IPS-20b (cell line): ENCODE measurements around the gene SCAP.

Experiments
- H3K27ac ChIP-seq: one replicate; pipeline ENCODE4 v1.5.1; 2013; ENCODE audit warnings: low read length
- H3K27me3 ChIP-seq: 2 replicates; pipeline ENCODE4 v1.6.1; 2013; ENCODE audit warnings: mild to moderate bottlenecking, low read length, inconsistent platforms; ENCODE audit not compliant: insufficient read depth
- H3K36me3 ChIP-seq: 2 replicates; pipeline ENCODE4 v1.6.1; 2013; ENCODE audit warnings: low read depth, mild to moderate bottlenecking, inconsistent platforms, low read length, moderate library complexity; ENCODE audit not compliant: insufficient read depth
- H3K4me1 ChIP-seq: 2 replicates; pipeline ENCODE4 v1.6.1; 2013; ENCODE audit warnings: mild to moderate bottlenecking, control low read depth, inconsistent platforms, low read length, moderate library complexity; ENCODE audit not compliant: insufficient read depth
- H3K4me3 ChIP-seq: 2 replicates; pipeline ENCODE4 v1.5.1; 2013; ENCODE audit warnings: mild to moderate bottlenecking, low read length, inconsistent platforms
- H3K9ac ChIP-seq: 2 replicates; pipeline ENCODE4 v1.6.1; 2013; ENCODE audit warnings: low read depth, mild to moderate bottlenecking, inconsistent platforms, low read length, moderate library complexity
- H3K9me3 ChIP-seq: 2 replicates; pipeline ENCODE4 v1.6.1; 2013; ENCODE audit warnings: mild to moderate bottlenecking, low read depth, low read length, inconsistent platforms; ENCODE audit not compliant: insufficient read depth

SCAP gene

GRCh38 chr3:47410801-47411646 is 64.7 kb downstream of the SCAP start:
- Histone ChIP-seq H3K27ac (no peak overlapping the region), H3K36me3 (peaks cover 81% of the 10 kb centered on the region), H3K9ac (no peak overlapping the region)

GRCh38 chr3:47410417-47410720 is 65.4 kb downstream of the SCAP start:
- Histone ChIP-seq H3K4me1 (no peaks in the 10 kb centered on the region), H3K9ac (no peak overlapping the region), H3K27me3 (no peaks in the 10 kb centered on the region), H3K9me3 (no peaks in the 10 kb centered on the region), H3K36me3 (peaks cover 75% of the 10 kb centered on the region), H3K27ac (no peak overlapping the region), H3K4me3 (no peak overlapping the region)

More at GRCh38 chr3:47410801-47411646, 64.7 kb downstream of the SCAP start:
- no peaks in the 10 kb centered on the region for H3K9me3 ChIP-seq
- no peaks in the 10 kb centered on the region for H3K4me1 ChIP-seq
- H3K27me3 ChIP-seq, result no peaks in the 10 kb centered on the region
- no peak overlapping the region for H3K4me3 ChIP-seq

DNA sequence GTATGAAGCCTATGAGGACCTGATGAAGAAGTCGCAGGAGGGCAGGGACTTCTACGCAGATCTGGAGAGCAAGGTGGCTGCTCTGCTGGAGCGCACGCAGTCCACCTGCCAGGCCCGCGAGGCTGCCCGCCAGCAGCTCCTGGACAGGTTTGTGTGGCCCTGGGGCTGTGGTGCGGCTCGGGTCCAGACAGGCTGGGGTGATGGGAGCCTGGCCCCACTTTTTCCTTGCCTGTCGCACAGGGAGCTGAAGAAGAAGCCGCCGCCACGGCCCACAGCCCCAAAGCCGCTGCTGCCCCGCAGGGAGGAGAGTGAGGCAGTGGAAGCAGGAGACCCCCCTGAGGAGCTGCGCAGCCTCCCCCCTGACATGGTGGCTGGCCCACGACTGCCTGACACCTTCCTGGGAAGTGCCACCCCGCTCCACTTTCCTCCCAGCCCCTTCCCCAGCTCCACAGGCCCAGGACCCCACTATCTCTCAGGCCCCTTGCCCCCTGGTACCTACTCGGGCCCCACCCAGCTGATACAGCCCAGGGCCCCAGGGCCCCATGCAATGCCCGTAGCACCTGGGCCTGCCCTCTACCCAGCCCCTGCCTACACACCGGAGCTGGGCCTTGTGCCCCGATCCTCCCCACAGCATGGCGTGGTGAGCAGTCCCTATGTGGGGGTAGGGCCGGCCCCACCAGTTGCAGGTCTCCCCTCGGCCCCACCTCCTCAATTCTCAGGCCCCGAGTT is 65.9 kb downstream of the SCAP start:
- no peaks in the 10 kb centered on the region for H3K27me3 ChIP-seq
- peaks cover 70% of the 10 kb centered on the region for H3K36me3 ChIP-seq
- H3K9me3 ChIP-seq, result no peaks in the 10 kb centered on the region
- H3K4me3 ChIP-seq, result no peak overlapping the region
- H3K9ac ChIP-seq, result no peak overlapping the region
- H3K4me1 ChIP-seq, result no peaks in the 10 kb centered on the region
- H3K27ac ChIP-seq, result no peak overlapping the region

GRCh38 chr3:47409284-47409683 is 66.5 kb downstream of the SCAP start:
- no peak overlapping the region for H3K27ac ChIP-seq
- no peaks in the 10 kb centered on the region for H3K27me3 ChIP-seq
- peaks cover 64% of the 10 kb centered on the region for H3K36me3 ChIP-seq
- H3K9ac ChIP-seq, result no peak overlapping the region
- H3K9me3 ChIP-seq, result no peaks in the 10 kb centered on the region
- H3K4me3 ChIP-seq, result no peak overlapping the region
- no peaks in the 10 kb centered on the region for H3K4me1 ChIP-seq

GRCh38 chr3:47408839-47409229 is 66.9 kb downstream of the SCAP start:
- H3K36me3 ChIP-seq, result peaks cover 59% of the 10 kb centered on the region
- H3K27ac ChIP-seq, result no peak overlapping the region

DNA sequence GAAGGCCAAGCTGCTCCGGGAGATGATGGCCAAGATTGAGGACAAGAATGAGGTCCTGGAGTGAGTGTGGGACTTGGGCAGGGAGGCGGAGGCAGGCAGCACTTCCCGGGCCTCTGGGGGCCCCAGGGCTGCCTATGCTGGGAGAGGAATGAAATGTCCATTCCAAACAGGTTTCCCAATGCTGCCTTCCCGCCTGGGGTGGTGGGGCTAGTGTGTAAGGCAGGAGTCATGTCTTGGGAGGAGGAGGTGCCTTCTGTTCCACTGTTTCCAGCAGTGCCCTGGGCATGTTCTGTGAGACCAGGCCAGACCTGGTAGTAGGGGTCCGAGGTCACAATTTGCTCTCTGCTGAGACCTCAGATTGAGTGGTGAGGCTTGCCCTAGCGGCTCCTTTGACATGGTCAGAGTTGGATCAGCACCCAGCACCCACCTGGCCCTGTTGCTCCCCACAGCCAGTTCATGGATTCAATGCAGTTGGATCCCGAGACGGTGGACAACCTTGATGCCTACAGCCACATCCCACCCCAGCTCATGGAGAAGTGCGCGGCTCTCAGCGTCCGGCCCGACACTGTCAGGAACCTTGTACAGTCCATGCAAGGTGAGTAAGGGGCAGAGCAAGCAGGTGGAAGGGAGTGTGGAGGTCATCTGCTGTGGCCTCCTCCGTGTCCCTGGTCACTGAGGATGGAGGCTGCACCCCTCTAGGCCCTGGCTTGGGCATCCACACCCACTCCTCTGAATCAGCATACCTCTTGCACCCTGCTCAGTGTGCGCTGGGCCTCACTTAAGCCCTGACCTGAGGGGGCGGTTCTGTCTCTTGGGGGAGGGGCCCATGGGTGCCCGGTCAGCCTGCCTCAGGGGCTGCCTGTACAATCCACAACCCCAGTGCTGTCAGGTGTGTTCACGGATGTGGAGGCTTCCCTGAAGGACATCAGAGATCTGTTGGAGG is 67.6 kb downstream of the SCAP start:
- H3K36me3 ChIP-seq, result peaks cover 53% of the 10 kb centered on the region
- no peaks in the 10 kb centered on the region for H3K27me3 ChIP-seq
- H3K4me1 ChIP-seq, result no peaks in the 10 kb centered on the region

More at GRCh38 chr3:47408839-47409229, 66.9 kb downstream of the SCAP start:
- no peaks in the 10 kb centered on the region for H3K4me1 ChIP-seq
- H3K9ac ChIP-seq, result no peak overlapping the region
- H3K9me3 ChIP-seq, result no peaks in the 10 kb centered on the region
- no peak overlapping the region for H3K4me3 ChIP-seq
- no peaks in the 10 kb centered on the region for H3K27me3 ChIP-seq

GRCh38 chr3:47407237-47407636 is 68.5 kb downstream of the SCAP start:
- Histone ChIP-seq H3K27me3 (no peaks in the 10 kb centered on the region), H3K27ac (no peak overlapping the region), H3K4me3 (no peak overlapping the region), H3K9ac (no peak overlapping the region), H3K4me1 (no peaks in the 10 kb centered on the region), H3K36me3 (peaks cover 45% of the 10 kb centered on the region), H3K9me3 (no peaks in the 10 kb centered on the region)

More for the DNA sequence above, 67.6 kb downstream of the SCAP start:
- H3K9me3 ChIP-seq, result no peaks in the 10 kb centered on the region
- H3K9ac ChIP-seq, result no peak overlapping the region
- no peak overlapping the region for H3K4me3 ChIP-seq
- H3K27ac ChIP-seq, result no peak overlapping the region

DNA sequence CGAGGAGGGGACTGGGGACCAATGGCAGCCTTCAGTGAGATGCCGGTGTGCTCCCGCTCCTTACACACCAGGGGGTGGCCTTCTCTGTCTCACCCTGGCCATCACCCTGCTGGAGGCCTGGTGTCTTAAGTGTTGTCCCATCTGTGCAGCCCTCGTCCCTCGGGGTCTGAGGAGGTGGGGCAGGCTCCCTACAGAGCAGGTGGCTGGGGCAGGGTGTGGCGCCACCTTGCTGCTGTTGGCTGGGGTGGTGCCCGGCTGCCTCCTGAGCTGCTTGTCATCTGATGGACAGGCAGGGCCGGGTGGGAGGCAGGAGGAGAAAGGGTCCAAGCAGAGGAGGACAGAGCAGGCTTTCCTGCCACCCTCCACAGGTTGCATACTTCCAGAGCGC is 69.0 kb downstream of the SCAP start:
- H3K27me3 ChIP-seq, result no peaks in the 10 kb centered on the region
- no peaks in the 10 kb centered on the region for H3K4me1 ChIP-seq
- peaks cover 41% of the 10 kb centered on the region for H3K36me3 ChIP-seq
- no peak overlapping the region for H3K9ac ChIP-seq
- no peak overlapping the region for H3K27ac ChIP-seq
- no peak overlapping the region for H3K4me3 ChIP-seq
- no peaks in the 10 kb centered on the region for H3K9me3 ChIP-seq

GRCh38 chr3:47405820-47406761 is 69.7 kb downstream of the SCAP start:
- H3K9ac ChIP-seq, result no peak overlapping the region

DNA sequence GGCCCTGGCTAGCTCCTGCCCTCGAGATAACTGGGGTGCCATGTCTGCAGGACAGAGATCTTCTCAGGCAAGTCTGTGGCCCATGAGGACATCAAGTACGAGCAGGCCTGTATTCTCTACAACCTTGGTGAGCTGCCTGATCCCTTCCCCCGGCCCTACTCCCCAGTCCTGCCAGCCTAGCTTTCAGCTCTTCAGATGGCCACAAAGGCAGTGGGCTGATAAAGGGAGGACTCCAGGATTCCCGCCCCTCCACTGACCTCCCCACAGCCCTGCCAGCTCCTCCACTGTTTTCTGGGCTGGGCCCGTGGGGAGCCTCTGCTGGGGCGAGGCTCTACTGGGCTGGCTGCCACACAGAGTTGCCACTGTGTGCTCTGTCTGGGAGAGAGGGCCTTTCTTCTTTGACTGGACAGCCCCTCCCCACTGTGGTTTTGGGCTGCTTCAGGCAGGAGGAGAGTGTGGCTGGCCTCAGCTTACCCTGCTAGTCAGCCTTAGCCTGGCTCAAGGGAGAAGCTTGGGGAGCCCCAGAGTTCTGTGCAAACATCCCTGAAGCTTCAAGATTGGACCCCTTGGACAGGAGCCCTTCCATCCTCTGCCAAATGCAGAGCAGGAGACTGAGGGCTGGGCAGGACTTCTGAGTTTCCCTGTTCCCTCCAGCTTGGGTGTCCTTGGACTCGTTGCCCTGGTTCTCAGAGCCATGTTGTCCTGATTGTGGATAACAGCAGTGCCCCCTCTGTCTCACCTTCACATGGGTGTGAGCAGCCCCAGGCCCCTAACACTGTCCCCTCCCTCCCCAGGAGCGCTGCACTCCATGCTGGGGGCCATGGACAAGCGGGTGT is 70.6 kb downstream of the SCAP start:
- no peaks in the 10 kb centered on the region for H3K9me3 ChIP-seq
- H3K4me1 ChIP-seq, result no peaks in the 10 kb centered on the region
- H3K4me3 ChIP-seq, result no peak overlapping the region
- peaks cover 37% of the 10 kb centered on the region for H3K36me3 ChIP-seq
- H3K9ac ChIP-seq, result no peak overlapping the region
- H3K27me3 ChIP-seq, result no peaks in the 10 kb centered on the region
- H3K27ac ChIP-seq, result no peak overlapping the region

More at GRCh38 chr3:47405820-47406761, 69.7 kb downstream of the SCAP start:
- no peaks in the 10 kb centered on the region for H3K4me1 ChIP-seq
- no peak overlapping the region for H3K27ac ChIP-seq
- H3K36me3 ChIP-seq, result peaks cover 40% of the 10 kb centered on the region
- no peaks in the 10 kb centered on the region for H3K9me3 ChIP-seq
- H3K4me3 ChIP-seq, result no peak overlapping the region
- H3K27me3 ChIP-seq, result no peaks in the 10 kb centered on the region
